ENCODE results near the gene SYNJ1.

The SYNJ1 gene

DNA sequence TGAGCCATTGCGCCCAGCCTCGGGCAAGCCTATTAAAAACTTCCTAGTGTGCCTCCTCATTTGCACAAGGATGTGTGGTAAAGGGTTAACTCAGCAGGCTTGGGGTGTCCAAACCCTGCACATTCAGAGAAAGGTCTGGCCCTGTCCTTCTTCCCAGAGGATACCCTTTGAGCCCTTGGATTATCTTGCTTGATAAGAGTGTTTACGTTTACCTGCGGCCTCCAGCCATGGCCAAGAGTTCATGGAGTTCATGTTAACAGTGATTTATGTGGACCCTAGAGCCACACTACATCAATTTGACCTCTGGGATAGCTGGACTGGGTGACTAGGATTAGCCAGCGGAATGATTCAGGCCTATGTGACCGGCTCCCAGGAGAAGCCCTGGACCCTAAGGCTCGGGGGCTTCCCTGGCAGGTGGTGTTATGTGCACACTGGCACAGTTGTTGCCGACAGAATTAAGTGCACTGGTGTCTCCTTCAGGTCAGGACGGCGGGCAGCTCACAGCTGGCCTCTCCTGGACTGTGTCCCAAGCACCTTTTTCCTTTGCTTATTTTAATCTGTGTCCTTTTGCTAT is 134.8 kb downstream of the SYNJ1 start:
- Histone ChIP-seq H3K27me3 (replicated peaks; ENCODE audit: control insufficient read depth, insufficient read depth, low read length) (no peaks in the 10 kb centered on the region), H3K4me3 (ENCODE audit: low read length) (no peak overlapping the region), H3K9ac (ENCODE audit: low read length) (no peak overlapping the region), H3K9me3 (ENCODE audit: control insufficient read depth, low read length) (no peaks in the 10 kb centered on the region), H3K4me1 (ENCODE audit: control insufficient read depth, insufficient read depth, low read length) (peaks cover 2% of the 10 kb centered on the region), H3K36me3 (ENCODE audit: control insufficient read depth, insufficient read depth, low read length, severe bottlenecking) (no peaks in the 10 kb centered on the region)
- DNase-seq (ENCODE audit: low read depth): no peak

DNA sequence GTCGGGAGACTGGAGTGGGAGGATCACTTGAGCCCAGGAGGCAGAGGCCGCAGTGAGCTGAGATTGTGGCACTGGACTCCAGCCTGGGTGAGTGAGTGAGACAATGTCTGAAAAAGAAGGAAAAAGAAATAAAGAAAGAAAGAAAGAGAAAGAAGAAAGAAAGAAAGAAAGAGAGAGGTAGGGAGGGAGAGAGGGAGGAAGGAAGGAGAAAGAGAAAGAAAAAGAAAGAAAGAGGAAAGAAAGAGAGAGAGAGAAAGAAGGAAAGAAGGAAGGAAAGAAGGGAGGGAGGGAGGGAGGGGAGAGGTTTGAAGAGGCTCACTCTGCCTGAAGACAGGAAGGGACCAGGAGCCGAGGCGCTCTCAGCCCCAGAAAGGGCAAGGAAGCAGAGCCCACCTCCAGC is 137.7 kb downstream of the SYNJ1 start:
- Histone ChIP-seq H3K9me3 (ENCODE audit: control insufficient read depth, low read length) (no peaks in the 10 kb centered on the region), H3K27me3 (replicated peaks; ENCODE audit: control insufficient read depth, insufficient read depth, low read length) (peaks cover 13% of the 10 kb centered on the region), H3K4me3 (ENCODE audit: low read length) (no peak overlapping the region), H3K4me1 (ENCODE audit: control insufficient read depth, insufficient read depth, low read length) (no peaks in the 10 kb centered on the region), H3K36me3 (ENCODE audit: control insufficient read depth, insufficient read depth, low read length, severe bottlenecking) (no peaks in the 10 kb centered on the region), H3K9ac (ENCODE audit: low read length) (no peak overlapping the region)
- DNase-seq (ENCODE audit: low read depth): no peak

DNA sequence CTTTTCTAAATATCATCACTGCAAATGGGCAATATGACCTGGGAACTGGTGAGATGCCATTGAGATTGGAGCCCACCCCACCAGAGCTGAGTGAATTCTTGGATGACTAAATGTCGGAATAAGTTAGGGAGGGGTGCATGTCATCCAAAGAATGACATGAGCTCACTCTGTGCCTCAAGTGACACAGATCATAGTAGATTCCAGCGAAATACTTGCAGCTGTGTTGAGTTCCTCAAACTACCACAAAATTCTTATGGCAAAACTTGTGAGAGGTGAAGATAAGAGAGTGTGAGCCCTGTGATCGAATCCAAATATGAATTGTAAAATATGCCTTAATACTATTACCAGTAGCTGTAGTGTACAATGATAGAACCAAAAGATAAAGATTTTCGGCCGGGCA is 140.2 kb downstream of the SYNJ1 start:
- no peak for DNase-seq (ENCODE audit: low read depth)
- H3K9ac ChIP-seq (ENCODE audit: low read length): no peak overlapping the region
- H3K27me3 ChIP-seq (replicated peaks; ENCODE audit: control insufficient read depth, insufficient read depth, low read length): peaks cover 26% of the 10 kb centered on the region
- no peaks in the 10 kb centered on the region for H3K4me1 ChIP-seq (ENCODE audit: control insufficient read depth, insufficient read depth, low read length)
- H3K9me3 ChIP-seq (ENCODE audit: control insufficient read depth, low read length): no peaks in the 10 kb centered on the region
- no peaks in the 10 kb centered on the region for H3K36me3 ChIP-seq (ENCODE audit: control insufficient read depth, insufficient read depth, low read length, severe bottlenecking)
- no peak overlapping the region for H3K4me3 ChIP-seq (ENCODE audit: low read length)

DNA sequence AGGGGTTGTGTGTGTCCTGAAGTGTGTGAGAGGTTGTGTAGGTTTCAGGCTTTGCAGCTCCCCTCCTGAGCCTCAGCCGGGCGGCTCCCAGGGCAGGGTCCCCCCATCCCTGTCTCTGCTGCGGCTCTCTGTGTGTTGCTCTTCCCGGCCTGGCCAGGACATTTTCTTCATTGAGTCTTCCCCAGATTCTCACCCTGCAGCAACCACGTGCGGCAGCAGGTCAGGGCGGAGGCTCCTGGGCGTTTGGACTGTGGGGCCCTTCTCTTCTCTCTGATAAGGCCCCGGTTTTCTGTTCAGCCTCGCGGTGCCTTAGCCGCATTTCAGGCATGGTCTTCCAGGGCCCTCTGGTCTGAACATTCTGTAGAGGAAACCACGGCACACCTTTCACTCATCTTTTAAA is 140.7 kb downstream of the SYNJ1 start:
- Histone ChIP-seq H3K4me1 (ENCODE audit: control insufficient read depth, insufficient read depth, low read length) (no peaks in the 10 kb centered on the region), H3K4me3 (ENCODE audit: low read length) (no peak overlapping the region), H3K36me3 (ENCODE audit: control insufficient read depth, insufficient read depth, low read length, severe bottlenecking) (no peaks in the 10 kb centered on the region), H3K27me3 (replicated peaks; ENCODE audit: control insufficient read depth, insufficient read depth, low read length) (peaks cover 32% of the 10 kb centered on the region), H3K9me3 (ENCODE audit: control insufficient read depth, low read length) (no peaks in the 10 kb centered on the region), H3K9ac (ENCODE audit: low read length) (no peak overlapping the region)
- DNase-seq (ENCODE audit: low read depth): no peak

DNA sequence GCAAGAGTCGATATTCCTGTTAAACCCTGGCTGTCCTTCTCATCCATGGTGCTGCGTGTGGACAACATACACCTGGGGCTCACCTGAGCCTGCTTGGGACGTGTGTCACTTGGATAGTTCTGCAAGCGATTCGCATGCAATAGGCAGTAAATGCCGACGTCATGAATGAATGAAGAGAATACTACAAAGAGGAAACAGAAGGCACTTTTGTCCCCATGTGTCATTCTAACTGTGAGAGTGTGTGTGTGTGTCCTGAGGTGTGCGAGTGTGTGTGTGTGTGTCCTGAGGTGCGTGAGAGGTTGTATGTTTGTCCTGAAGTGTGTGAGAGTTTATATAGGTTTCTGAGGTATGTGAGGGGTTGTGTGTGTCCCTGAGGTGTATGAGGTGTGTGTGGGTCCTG is 141.8 kb downstream of the SYNJ1 start:
- no peaks in the 10 kb centered on the region for H3K9me3 ChIP-seq (ENCODE audit: control insufficient read depth, low read length)
- H3K4me3 ChIP-seq (ENCODE audit: low read length): no peak overlapping the region
- H3K27me3 ChIP-seq (replicated peaks; ENCODE audit: control insufficient read depth, insufficient read depth, low read length): peaks cover 37% of the 10 kb centered on the region
- no peak for DNase-seq (ENCODE audit: low read depth)
- no peaks in the 10 kb centered on the region for H3K4me1 ChIP-seq (ENCODE audit: control insufficient read depth, insufficient read depth, low read length)
- no peak overlapping the region for H3K9ac ChIP-seq (ENCODE audit: low read length)
- H3K36me3 ChIP-seq (ENCODE audit: control insufficient read depth, insufficient read depth, low read length, severe bottlenecking): no peaks in the 10 kb centered on the region

DNA sequence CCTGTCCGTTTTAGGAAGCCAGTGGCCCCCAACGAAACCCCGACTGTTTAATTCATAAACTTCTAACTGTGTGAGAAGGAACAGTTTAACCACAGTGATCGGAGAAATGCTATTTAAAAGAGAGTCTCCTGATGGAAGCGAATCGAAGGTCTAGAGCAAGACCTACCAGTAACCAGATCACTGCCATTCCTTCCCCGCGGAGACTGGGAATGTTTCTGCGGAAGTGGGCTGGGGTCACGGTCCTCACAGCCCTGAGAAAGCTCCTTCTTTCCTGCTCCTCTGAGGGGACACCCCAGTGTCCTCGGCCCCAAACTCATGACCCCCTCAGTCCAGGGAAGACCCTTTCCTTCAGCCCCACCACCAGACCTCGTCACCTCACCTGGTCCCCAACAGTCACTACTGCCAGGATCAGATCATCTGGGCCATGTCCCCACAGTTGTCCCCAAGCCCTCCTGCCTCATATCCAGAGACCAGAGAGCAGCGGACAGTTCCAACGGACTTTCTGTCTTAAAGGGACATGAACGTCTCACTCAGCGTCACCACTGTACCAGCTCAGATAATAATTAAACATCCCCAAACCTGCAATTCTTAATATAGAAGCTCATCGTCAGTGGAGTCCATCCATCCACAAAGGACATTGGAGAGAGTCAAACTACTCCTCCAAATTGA is 142.6 kb downstream of the SYNJ1 start, which contains the start of gene TCP10L:
TSS of gene TCP10L (minus strand) at position 482 of the 669 bp plus-strand sequence. CDS start 1,219 bp downstream, outside the sequence.
- Histone ChIP-seq H3K4me1 (ENCODE audit: control insufficient read depth, insufficient read depth, low read length) (no peaks in the 10 kb centered on the region), H3K27me3 (replicated peaks; ENCODE audit: control insufficient read depth, insufficient read depth, low read length) (peaks cover 37% of the 10 kb centered on the region), H3K9me3 (ENCODE audit: control insufficient read depth, low read length) (no peaks in the 10 kb centered on the region), H3K4me3 (ENCODE audit: low read length) (no peak within 1 kb of the TSS), H3K36me3 (ENCODE audit: control insufficient read depth, insufficient read depth, low read length, severe bottlenecking) (no peaks in the 10 kb centered on the region), H3K9ac (ENCODE audit: low read length) (no peak within 1 kb of the TSS)
- DNase-seq (ENCODE audit: low read depth): no peak

DNA sequence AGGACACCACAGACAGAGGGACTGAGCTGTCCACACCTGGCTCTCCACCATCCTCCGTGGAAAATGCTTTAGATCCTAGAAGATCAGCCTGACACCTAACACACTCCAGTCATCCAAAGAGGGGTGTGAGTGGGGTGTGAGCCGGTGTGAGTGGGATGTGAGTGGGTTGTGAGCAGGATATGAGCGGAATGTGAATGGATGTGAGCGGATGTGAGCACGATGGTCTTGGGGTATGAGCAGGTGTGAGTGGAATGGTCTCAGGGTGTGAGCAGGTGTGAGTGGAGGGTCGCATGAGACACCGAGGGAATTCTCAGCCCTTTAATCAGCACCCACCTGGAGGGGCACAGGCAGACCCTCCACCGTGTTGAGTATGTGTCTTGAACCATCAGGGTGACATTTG is 143.3 kb downstream of the SYNJ1 start:
- no peak for DNase-seq (ENCODE audit: low read depth)
- no peaks in the 10 kb centered on the region for H3K9me3 ChIP-seq (ENCODE audit: control insufficient read depth, low read length)
- no peaks in the 10 kb centered on the region for H3K36me3 ChIP-seq (ENCODE audit: control insufficient read depth, insufficient read depth, low read length, severe bottlenecking)
- no peak overlapping the region for H3K9ac ChIP-seq (ENCODE audit: low read length)
- peaks cover 41% of the 10 kb centered on the region for H3K27me3 ChIP-seq (replicated peaks; ENCODE audit: control insufficient read depth, insufficient read depth, low read length)
- H3K4me3 ChIP-seq (ENCODE audit: low read length): no peak overlapping the region
- H3K4me1 ChIP-seq (ENCODE audit: control insufficient read depth, insufficient read depth, low read length): no peaks in the 10 kb centered on the region

DNA sequence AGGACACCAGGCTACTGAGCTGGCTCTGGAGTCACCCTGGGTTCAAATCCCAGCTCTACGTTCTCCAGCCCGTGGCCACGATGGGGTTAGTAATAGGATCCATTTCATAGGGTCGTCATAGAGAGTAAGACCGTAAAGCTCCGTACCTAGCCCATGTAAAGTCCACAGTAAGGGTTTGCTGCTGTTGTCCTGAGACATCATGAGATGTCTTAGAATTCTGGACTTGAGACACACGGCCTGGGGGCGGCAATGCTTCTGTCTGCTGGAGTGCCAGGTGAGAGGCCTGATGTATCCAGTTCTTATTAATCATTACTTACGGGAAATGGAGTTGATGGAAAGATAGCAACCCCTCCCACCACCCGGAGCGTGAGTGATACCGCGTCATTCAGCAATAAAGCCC is 146.1 kb downstream of the SYNJ1 start:
- H3K4me1 ChIP-seq (ENCODE audit: control insufficient read depth, insufficient read depth, low read length): no peaks in the 10 kb centered on the region
- H3K36me3 ChIP-seq (ENCODE audit: control insufficient read depth, insufficient read depth, low read length, severe bottlenecking): no peaks in the 10 kb centered on the region
- peaks cover 6% of the 10 kb centered on the region for H3K9me3 ChIP-seq (ENCODE audit: control insufficient read depth, low read length)
- H3K4me3 ChIP-seq (ENCODE audit: low read length): no peak overlapping the region
- no peak overlapping the region for H3K9ac ChIP-seq (ENCODE audit: low read length)
- DNase-seq (ENCODE audit: low read depth): no peak
- peaks cover 55% of the 10 kb centered on the region for H3K27me3 ChIP-seq (replicated peaks; ENCODE audit: control insufficient read depth, insufficient read depth, low read length)

DNA sequence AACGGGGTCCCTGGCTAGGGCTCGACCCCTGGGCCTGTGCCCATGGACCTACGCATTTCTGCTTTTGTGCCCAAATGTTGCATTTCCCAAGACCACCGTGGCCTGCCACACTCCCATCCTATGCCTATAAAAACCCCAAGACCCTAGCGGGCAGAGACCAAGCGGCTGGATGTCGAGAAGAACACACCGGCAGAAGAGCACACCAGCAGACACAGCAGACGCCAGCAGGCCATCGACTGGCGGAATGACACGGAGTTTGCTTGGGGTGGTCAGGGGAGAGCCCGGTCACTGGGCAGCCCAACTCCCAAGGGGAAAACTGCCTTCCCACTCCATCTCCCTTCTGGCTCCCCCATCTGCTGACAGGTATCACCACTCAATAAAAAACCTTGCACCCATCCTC is 146.9 kb downstream of the SYNJ1 start:
- Histone ChIP-seq H3K27me3 (replicated peaks; ENCODE audit: control insufficient read depth, insufficient read depth, low read length) (peaks cover 48% of the 10 kb centered on the region), H3K36me3 (ENCODE audit: control insufficient read depth, insufficient read depth, low read length, severe bottlenecking) (no peaks in the 10 kb centered on the region), H3K9me3 (ENCODE audit: control insufficient read depth, low read length) (peaks cover 6% of the 10 kb centered on the region), H3K9ac (ENCODE audit: low read length) (no peak overlapping the region), H3K4me1 (ENCODE audit: control insufficient read depth, insufficient read depth, low read length) (no peaks in the 10 kb centered on the region), H3K4me3 (ENCODE audit: low read length) (no peak overlapping the region)
- no peak for DNase-seq (ENCODE audit: low read depth)
